GDM1 (cell line): ENCODE measurements around the gene IRF2BP2.

Experiments used
- DNase-seq: peaks from one replicate; lab custom pipeline; 2025; lab: John Stamatoyannopoulos, UW

IRF2BP2 gene

GRCh38 chr1:234583755-234584419 lies 26.1 kb downstream of the IRF2BP2 start:
- DNase-seq, result no peak

GRCh38 chr1:234582681-234583301 lies 27.2 kb downstream of the IRF2BP2 start:
- DNase-seq, result no peak

- no peak for DNase-seq
These were observed 27.8 kb downstream of the IRF2BP2 start for GRCh38 chr1:234582186-234582585.

GRCh38 chr1:234581063-234581714 lies 28.8 kb downstream of the IRF2BP2 start:
- DNase-seq, result no peak

DNA sequence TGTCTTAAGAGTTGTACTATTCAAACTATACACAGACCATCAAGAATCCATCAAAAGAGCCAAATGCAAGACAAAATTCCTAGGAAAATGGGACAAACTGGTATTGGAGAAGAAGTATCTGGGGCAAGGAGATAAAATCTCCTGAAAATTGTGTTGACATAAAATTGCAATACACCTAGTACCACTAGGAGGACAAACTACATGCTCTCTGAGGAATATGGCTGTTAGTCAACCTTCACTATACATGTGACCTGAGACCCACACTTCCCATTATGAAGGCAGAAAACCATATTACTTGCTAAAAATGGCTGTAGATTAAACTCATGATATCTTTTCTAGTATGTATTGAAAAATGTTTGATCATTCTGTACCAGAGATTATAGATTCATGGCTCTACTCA lies 30.0 kb downstream of the IRF2BP2 start:
- no peak for DNase-seq

- no peak for DNase-seq
These were observed 31.2 kb downstream of the IRF2BP2 start for GRCh38 chr1:234578735-234579134.

- DNase-seq, result no peak
These were observed 31.9 kb downstream of the IRF2BP2 start for GRCh38 chr1:234578087-234578486.

GRCh38 chr1:234573711-234574299 lies 36.2 kb downstream of the IRF2BP2 start:
- DNase-seq, result no peak

- no peak for DNase-seq
These were observed 37.0 kb downstream of the IRF2BP2 start for GRCh38 chr1:234572966-234573365.

- no peak for DNase-seq
These were observed 38.3 kb downstream of the IRF2BP2 start for GRCh38 chr1:234571702-234572101.

DNA sequence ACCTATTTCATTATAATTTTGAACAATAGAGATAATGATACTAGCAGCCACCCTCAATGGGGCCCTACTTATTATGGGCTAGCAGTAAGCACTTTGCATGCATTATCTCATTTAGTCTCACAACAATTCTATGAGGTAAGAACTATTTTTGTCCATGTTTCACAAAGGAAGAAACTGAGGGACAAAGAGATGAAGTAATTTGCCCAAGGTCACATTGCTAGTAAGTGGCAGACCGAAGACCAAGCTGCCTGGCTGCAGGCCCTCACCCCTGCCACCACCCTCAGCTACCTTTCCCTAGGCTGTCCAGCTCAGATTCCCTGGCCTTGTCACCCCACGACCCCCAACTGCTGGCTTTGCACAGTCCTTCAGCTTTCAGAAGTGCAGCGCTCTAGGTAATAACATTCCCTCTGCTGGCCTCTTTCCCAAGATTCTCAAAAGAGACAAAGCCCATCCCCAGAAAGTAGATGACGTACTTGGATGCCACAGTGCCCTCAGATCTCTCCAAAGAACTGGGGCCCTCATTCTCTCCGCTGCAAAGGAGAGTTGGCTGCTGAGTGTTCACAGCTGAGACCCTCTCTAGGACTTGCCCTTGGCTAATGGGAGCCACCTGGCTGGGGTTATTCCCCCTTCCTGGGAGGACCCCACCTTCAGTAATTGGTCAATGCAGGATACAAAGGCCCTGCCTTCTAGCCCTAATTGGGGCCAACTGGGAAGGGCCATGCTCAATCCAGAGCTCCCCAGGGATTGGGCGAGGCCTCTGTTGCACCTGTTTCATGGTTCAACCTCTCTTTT lies 39.5 kb downstream of the IRF2BP2 start:
- DNase-seq, result no peak

DNA sequence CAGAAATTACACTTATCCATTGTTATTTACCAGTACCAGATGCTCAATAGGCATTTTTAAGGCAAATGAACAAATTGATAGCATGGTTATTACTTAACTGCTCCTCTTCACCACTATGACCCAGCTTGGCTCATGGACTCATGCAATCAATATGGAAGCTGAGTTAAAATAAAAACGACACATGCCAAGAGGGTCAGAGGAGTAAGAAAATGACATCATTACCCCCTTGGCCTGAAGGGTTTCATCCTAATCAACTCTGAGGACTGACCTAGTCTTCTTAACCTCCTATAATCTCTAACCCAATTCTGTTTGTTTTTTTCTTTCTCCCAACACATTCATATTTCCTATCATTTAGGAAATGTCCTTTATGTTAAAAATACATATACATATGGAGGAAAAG lies 41.6 kb downstream of the IRF2BP2 start:
- no peak for DNase-seq

DNA sequence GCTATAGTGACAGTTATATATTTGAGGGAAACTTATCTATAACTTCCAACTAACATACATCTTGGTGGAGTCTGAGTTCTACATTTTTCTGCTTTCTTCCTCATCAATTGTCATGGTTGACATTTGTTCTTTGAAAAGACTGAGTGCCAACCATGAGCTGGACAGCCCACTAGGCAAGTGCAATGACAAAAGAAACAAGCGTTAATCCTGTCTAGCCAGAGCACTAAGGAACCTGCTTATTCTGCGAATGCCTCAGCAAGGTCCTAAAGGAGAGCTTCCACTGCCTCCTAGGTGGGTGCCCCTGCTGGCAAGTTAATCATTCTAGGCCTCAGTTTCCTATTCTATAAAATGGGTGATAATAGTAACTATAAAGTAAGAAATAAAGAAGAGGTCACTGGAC lies 44.8 kb downstream of the IRF2BP2 start:
- DNase-seq, result no peak

DNA sequence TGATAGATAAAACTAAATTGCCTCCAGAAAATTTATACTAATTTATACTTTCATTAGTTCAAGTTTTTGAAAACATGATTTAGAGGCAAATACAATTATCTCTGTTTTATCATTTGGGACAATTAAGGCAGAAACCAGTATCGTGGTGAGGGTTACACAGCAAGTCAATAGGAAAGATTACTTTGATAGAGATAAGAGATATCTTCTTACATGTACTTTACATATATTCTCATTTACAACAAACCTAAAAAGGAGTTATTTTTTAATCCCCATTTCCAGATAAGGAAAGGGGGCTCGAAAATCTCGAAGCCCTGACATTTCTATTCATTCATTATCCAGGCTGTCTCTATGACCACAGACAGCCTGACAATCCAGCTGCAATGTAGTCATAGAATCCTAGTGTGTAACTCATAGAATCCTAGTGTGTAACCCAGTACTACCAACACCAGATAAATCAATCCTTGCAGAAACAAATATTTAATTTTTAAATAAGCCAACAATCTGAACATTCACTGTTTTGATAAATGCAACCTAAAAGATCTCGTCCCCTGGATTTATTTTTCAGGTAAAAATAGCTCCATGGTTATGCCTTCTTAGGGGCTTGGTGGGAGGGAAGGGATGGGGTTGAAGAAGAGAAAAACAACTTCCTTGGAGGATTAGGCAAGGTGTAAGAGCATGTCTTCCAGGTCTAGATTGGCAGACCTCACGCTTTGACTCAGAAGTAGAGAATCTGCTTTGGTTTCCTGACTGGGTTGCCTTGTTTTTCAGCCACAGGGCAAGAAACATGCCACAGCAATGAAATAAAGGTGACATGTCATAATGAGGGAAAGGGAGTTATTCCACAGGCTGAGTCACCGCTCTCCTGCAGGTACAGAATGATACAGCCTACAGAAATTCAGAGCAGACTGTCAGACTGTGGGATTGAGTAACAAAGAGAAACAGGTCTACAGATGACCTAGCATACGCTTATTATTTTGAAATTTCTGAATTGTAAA lies 45.6 kb downstream of the IRF2BP2 start:
- DNase-seq, result no peak

DNA sequence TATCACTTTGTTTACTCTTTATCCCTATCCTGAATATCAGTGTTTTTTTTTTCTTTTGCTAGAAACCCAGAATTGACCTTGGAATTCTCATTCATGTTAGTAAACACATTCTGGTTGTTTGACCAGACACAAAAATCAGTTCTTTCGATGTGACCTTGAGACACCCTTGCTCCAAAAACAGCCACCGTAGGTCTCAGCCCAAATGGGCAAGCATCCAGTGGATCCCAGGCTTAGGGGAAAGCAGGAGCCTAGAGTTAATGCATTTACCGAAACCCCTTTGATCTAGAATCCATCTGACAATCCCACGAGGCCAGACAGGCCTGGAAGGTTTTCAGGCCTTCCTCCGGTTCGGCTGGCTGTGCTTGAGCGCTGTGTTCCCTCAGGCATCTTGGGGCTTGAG lies 47.6 kb downstream of the IRF2BP2 start:
- DNase-seq, result no peak

- DNase-seq, result no peak
These were observed 48.7 kb downstream of the IRF2BP2 start for GRCh38 chr1:234561319-234561718.

DNA sequence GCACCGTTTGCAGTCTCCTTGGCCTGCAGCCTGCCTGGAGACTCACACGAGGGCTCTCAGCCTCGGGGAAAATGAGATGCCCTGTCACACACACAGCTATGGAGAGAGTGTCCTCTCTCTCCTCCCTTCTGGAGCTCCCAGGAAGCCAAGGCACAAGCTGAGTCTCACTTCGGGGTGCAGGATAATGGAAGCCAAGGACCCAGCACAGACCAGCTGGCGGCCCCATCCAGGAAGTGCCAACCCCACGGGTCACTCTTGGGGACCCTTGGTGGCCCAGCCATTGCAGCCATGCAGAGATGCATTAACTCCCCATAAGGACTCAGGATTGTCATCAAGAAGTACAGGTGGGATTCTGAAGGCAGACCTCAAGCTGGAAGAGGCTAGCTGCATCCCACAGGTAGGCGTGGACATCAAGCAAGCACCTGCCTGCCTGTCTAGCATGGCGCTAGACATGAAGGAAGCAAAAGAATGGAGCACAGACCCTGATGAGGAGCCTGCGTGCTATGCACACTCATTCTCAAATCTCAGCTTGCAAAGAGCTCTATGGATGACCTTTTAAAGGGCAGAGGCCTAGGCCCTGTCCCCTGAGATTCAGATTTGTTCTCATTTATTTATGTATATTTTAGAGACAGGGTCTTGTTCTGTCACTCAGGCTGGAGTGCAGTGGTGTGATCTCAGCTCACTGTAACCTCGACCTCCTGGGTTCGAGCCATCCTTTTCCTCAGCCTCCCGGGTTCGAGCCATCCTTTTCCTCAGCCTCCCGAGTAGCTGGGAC lies 49.9 kb downstream of the IRF2BP2 start:
- no peak for DNase-seq

GRCh38 chr1:234559152-234559901 lies 50.7 kb downstream of the IRF2BP2 start:
- no peak for DNase-seq

DNA sequence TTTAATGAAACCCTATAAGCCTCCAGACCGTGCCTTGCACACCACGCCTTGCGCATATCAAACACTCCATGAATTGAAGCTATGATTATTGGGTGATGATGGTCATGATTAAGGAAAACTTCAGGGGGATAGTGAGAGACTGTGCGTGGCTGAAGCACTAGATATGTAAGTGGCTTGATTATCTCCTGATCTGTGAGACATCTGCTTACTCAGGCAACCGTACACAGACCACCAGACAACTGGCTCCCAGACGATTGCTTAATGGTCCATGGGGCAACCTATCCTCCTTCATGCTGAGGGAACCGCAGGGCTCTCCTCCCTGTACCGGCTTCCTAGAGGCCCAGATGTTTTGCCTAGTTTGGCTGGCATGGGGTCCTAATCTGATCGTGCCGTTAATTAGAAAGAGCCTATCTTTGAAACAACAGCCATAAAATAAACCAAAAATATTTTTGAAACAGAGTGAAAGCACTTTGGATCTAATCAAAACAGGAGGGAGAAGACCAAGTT lies 51.6 kb downstream of the IRF2BP2 start:
- DNase-seq, result no peak
